ENCODE measurements around the gene UBE2G2.

DNA sequence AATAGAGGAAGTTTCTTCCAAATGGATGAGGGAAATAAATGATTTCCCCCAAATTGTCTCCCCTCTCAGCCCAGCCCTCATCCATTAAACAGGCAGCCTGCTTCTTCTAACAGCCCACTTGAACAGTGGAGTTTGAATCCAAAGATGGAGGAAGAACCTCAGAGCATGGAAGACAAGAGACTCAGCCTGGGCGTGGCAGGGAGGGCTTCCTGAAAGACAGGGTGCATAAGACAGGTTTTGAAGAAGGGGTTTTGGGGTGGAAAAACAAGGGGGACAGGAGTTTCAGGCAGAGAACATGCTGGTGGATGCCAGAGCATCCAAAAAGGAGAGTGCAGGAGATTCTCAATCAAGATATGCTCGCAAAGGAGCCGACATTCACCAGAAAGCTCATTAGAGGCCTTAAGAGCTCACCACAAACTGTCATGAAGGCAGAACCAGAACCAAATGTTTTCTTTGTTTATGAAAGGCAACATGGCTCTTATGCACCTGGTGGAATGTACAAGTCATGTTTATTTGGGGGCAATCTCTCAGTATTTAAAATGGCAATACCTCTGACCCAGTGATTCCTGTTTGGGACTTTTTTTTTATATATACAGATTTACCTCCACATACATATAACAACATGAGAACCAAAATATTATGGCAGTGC is 63.8 kb downstream of the UBE2G2 start:
- TF ChIP-seq SUZ12 (IDR thresholded peaks at IDR 0.05; ENCODE audit: extremely low read depth, insufficient read depth, insufficient read length) (no peak), YY1 (IDR thresholded peaks at IDR 0.05; ENCODE audit: insufficient read depth, insufficient read length) (no peak)

Data from NT2/D1 (cell line).